DOHH2 (cell line): ENCODE measurements around the gene GIT1.
A peak's percentile ranks its signal among the peaks of the same experiment; 100 is the strongest.

Experiments
- H3F3A ChIP-seq: fragments of 200-600 bp; sonication (generic), shearing (Covaris generic); 2 replicates; pipeline ENCODE4 v1.6.0; 2016; ENCODE audit warnings: antibody characterized with exemption, mild to moderate bottlenecking; ENCODE audit not compliant: control insufficient read depth, insufficient read depth
- H3K27ac ChIP-seq: fragments of 200-600 bp; sonication (generic); 2 replicates; pipeline ENCODE4 v1.5.1; 2014; ENCODE audit warnings: low read depth, mild to moderate bottlenecking, low read length, moderate library complexity
- H3K27me3 ChIP-seq: fragments of 200-600 bp; sonication (generic); 2 replicates; pipeline ENCODE4 v1.6.1; 2014; ENCODE audit warnings: mild to moderate bottlenecking, low read length, mixed read lengths; ENCODE audit not compliant: control insufficient read depth
- H3K36me3 ChIP-seq: fragments of 200-600 bp; sonication (generic); 2 replicates; pipeline ENCODE4 v1.6.1; 2014; ENCODE audit warnings: mild to moderate bottlenecking, low read length, moderate library complexity, mixed read lengths; ENCODE audit not compliant: control insufficient read depth
- H3K4me1 ChIP-seq: fragments of 200-600 bp; sonication (generic); 2 replicates; pipeline ENCODE4 v1.6.1; 2014; ENCODE audit warnings: mild to moderate bottlenecking, low read length, mixed read lengths; ENCODE audit not compliant: control insufficient read depth
- H3K4me2 ChIP-seq: fragments of 200-600 bp; sonication (generic); 2 replicates; pipeline ENCODE4 v1.6.0; 2014; ENCODE audit warnings: mild to moderate bottlenecking, low read length, moderate library complexity
- H3K4me3 ChIP-seq: fragments of 200-600 bp; sonication (generic); 2 replicates; pipeline ENCODE4 v1.5.1; 2014; ENCODE audit warnings: mild to moderate bottlenecking, low read length, mixed read lengths
- H3K79me2 ChIP-seq: fragments of 200-600 bp; sonication (generic); 2 replicates; pipeline ENCODE4 v1.6.1; 2014; ENCODE audit warnings: mild to moderate bottlenecking, low read length, mixed read lengths; ENCODE audit not compliant: control insufficient read depth
- H3K9me2 ChIP-seq: fragments of 200-600 bp; sonication (generic); replicated peaks from 2 replicates; pipeline ENCODE4 v1.6.1; 2014; ENCODE audit warnings: mild to moderate bottlenecking, low read length, mixed read lengths; ENCODE audit not compliant: control insufficient read depth
- H3K9me3 ChIP-seq: fragments of 200-600 bp; sonication (generic); 2 replicates; pipeline ENCODE4 v1.6.1; 2014; ENCODE audit warnings: antibody characterized with exemption, low read length, mixed read lengths; ENCODE audit not compliant: control insufficient read depth, insufficient read depth
- H4K20me1 ChIP-seq: fragments of 200-600 bp; sonication (generic); 2 replicates; pipeline ENCODE4 v1.6.0; 2014; ENCODE audit warnings: low read depth, mild to moderate bottlenecking, antibody characterized with exemption, low read length, moderate library complexity; ENCODE audit not compliant: control insufficient read depth, insufficient read depth
- CTCF ChIP-seq: fragments of 200-600 bp; sonication (generic); IDR thresholded peaks from one replicate; pipeline ENCODE4 v1.5.1; 2014; ENCODE audit warnings: antibody characterized with exemption, mild to moderate bottlenecking, low read depth, low read length; ENCODE audit not compliant: poor library complexity, severe bottlenecking
- EZH2phosphoT487 ChIP-seq: fragments of 200-600 bp; sonication (generic); IDR thresholded peaks from 2 replicates; pipeline ENCODE4 v1.6.1; 2017; ENCODE audit warnings: borderline replicate concordance, mild to moderate bottlenecking, antibody characterized with exemption, low read length, moderate library complexity, mixed read lengths

Gene GIT1

GRCh38 chr17:29617481-29618271 is 28.2 kb upstream of the GIT1 start:
- peak overlapping the region; percentile 78 for H3K4me2 ChIP-seq
- no peak for TF ChIP-seq EZH2phosphoT487
- peak; percentile 81 for TF ChIP-seq CTCF
- H3K4me1 ChIP-seq: peaks cover 60% of the 10 kb centered on the region
- H3F3A ChIP-seq: peaks cover 3% of the 10 kb centered on the region
- peaks cover 4% of the 10 kb centered on the region; the same call in 1 of the 2 replicates for H3K36me3 ChIP-seq
- H3K4me3 ChIP-seq: peak overlapping the region; percentile 69
- peaks cover 17% of the 10 kb centered on the region for H4K20me1 ChIP-seq
- peak overlapping the region; percentile 44 for H3K27ac ChIP-seq
- H3K9me2 ChIP-seq: no peaks in the 10 kb centered on the region
- no peaks in the 10 kb centered on the region for H3K79me2 ChIP-seq
- no peaks in the 10 kb centered on the region for H3K9me3 ChIP-seq
- H3K27me3 ChIP-seq: peaks cover 13% of the 10 kb centered on the region

GRCh38 chr17:29617125-29617480 is 27.7 kb upstream of the GIT1 start:
- Histone ChIP-seq H3F3A (peaks cover 3% of the 10 kb centered on the region), H3K27me3 (peaks cover 13% of the 10 kb centered on the region), H3K27ac (peak overlapping the region; percentile 44; the same call in 1 of the 2 replicates), H3K4me3 (peak overlapping the region; percentile 69), H3K4me1 (peaks cover 55% of the 10 kb centered on the region), H3K9me2 (no peaks in the 10 kb centered on the region), H4K20me1 (peaks cover 17% of the 10 kb centered on the region), H3K36me3 (peaks cover 4% of the 10 kb centered on the region; the same call in 1 of the 2 replicates), H3K4me2 (peak overlapping the region; percentile 78), H3K9me3 (no peaks in the 10 kb centered on the region), H3K79me2 (no peaks in the 10 kb centered on the region)
- no peak for TF ChIP-seq EZH2phosphoT487
- TF ChIP-seq CTCF: peak; percentile 95

DNA sequence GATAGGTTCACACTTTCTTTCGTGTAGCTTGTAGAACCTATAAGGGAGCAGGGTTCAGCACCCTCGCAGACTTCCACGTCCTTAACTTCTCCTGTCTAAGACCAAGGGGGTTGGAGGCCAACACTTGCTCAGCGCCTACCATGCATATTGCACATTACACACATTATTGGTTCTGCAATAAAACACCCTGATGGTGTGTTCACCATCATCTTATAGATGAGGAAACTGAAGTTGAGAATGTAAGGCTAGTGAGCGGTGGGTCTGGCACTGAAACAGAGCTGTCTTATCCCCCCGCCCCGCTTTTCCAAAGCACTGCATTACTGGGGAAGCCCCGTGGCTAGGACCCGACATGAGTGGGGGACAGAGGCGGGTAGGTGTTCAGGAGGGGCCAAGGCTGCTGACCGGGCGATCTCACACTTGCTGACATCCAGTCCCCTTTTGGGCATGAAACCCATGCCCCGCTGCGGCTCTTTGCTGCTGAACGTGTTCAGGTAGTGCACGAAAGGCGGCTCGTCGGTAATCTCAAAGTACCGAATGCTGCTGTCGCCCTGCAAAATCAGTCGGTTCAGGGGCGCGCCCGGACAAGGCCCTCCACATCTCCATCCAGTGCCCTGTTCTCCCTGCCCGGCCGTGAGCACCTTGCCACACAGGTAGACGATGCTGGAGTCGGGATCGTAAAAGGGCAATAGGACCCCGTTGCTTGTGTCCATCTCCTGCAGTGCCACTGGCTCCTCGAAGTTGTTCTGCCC is 27.0 kb upstream of the GIT1 start:
- Histone ChIP-seq H3K9me2 (no peaks in the 10 kb centered on the region), H3K4me1 (peaks cover 50% of the 10 kb centered on the region), H3K79me2 (no peaks in the 10 kb centered on the region), H4K20me1 (peaks cover 17% of the 10 kb centered on the region), H3K4me3 (peak overlapping the region; percentile 70), H3K36me3 (peaks cover 4% of the 10 kb centered on the region; the same call in 1 of the 2 replicates), H3F3A (peaks cover 3% of the 10 kb centered on the region), H3K4me2 (peak overlapping the region; percentile 78), H3K27ac (no peak overlapping the region), H3K9me3 (no peaks in the 10 kb centered on the region), H3K27me3 (peaks cover 13% of the 10 kb centered on the region)
- TF ChIP-seq EZH2phosphoT487 (0 out of 2 replicates have a peak, but pooled peaks have one; percentile 15), CTCF (no peak)
